Esophagus mucosa (tissue), 1 donor: ENCODE measurements around the gene APBA1. TPM values are rescaled to one million over a fixed set of nuclear protein-coding genes. Genes with fewer than 3 reads are reported as not detected.

ENCODE experiments used
- ATAC-seq: fragments of 200-7000 bp; cut with Tn5 transposase; one replicate; pipeline ENCODE4 v1.9.1; 2020
- total RNA-seq: library from RNA; stranded (reverse); gene quantifications from one replicate; pipeline ENCODE4 v1.2.4, GENCODE V29; 2023
- donor health status: DM: yes; HTN: yes; CAD: no.

Gene APBA1
- total RNA-seq, 1 donor from 2014 or later = 0.76 TPM

DNA sequence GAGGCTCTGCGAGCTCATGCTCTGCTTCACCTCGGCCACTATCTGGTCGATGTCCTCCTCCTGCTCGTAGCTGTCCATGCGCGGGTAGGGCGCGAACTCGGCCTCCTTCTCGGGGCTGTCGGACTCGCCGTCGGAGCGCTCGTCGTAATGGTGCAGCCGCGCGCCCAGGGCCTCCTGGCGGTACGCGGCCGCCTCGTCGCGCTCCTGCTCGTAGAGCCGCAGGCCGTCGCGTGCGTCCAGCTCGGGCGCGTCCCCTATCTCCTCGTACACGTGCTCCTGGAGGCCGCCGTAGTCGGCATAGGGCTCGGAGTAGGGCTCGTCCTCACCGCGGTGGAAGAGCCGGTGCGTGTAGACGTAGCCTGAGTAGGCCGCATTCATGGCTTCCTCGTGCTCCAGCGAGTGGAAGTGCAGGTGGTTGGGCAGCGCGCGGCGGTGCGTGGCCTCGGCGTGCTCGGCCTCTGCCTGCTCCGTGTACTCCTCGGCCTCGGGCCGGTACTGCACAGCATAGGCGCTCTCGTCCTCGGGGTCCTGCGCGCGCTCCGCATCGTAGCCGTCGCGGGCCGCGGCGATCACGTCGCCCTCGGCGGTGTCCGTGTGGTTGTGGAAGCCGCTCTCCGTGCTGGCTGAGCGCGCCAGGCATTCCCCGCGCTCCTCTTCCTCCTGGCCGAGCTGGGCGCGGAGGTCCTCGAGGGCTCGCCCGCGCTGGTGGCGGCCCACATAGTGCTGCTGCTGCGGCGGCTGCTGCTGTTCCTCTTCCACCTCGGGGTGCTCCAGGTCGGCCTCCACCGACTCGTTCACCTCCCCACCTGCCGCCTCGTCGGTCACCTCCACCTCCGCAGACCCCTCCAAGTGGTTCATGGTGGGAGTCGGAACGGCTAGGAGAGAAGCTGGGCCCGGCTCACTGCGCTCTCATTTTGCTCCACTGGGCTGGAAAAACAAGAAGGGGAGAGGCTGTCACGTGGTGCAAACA, 155.5 kb downstream of the APBA1 start:
- ATAC-seq = no peak

DNA sequence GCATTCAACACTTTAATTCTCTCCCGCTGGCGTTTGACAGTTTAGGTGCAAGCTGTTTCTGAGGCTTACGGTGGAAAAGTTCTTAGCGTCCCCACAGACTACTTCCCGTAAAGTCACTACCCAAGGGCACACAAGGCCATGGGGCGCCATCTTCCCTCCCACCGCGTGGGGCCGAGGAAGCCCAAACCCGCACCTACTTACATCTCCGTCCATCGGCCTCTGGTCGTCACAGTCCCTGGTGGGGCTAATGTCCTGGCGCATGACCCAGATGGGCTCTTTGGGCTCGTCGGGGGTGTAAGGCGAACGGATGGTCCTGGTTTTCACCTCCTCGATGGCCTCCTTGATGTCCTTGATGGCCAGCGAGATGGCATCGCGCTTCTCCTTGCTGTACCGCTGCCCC, 156.4 kb downstream of the APBA1 start:
- no peak for ATAC-seq

GRCh38 chr9:69513141-69513820, 158.9 kb downstream of the APBA1 start:
- no peak for ATAC-seq

- no peak for ATAC-seq
Observed at GRCh38 chr9:69504058-69504457, 168.1 kb downstream of the APBA1 start.

- no peak for ATAC-seq
Observed at GRCh38 chr9:69502671-69503301, 169.4 kb downstream of the APBA1 start.

DNA sequence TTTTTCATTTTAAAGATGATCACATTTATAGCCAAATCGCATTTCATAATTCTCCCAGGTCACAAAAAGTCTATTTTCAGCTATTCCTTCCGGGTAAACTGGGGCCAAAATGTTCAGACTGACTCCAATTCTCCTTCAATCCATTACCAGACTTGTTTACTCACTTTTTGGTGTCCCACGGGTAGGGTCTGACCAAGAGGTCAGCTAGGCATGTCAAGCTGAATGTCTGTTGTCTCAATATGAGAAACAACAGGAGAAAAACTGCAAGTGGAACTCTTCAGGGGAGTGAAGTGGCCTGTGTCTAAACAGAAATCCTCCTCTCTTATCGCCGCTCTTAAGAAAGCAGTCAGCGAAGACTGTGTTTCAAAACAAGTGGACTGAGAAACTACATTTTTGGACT, 171.3 kb downstream of the APBA1 start:
- ATAC-seq = no peak

- ATAC-seq = no peak
Observed at GRCh38 chr9:69499959-69500358, 172.2 kb downstream of the APBA1 start.

GRCh38 chr9:69499407-69499806, 172.8 kb downstream of the APBA1 start:
- ATAC-seq = no peak

DNA sequence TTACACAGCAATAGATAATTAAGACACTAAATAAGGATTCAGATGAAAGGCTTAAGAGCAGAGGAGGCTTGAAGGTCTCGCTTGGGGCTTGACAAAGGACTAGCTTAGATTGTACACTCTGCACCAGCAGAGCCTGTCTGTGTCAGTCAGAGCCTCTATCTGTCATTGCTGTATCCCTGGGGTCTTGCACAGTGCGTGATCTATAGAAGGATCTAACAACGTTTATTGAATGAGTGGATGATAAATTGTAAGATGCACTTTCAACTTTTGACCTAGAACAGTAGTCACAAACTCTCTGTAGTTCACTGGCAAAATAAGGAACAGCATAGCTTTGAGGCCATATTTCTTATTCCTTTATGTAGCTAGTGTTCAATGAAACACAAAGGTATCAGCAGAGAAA, 173.7 kb downstream of the APBA1 start:
- ATAC-seq = no peak

DNA sequence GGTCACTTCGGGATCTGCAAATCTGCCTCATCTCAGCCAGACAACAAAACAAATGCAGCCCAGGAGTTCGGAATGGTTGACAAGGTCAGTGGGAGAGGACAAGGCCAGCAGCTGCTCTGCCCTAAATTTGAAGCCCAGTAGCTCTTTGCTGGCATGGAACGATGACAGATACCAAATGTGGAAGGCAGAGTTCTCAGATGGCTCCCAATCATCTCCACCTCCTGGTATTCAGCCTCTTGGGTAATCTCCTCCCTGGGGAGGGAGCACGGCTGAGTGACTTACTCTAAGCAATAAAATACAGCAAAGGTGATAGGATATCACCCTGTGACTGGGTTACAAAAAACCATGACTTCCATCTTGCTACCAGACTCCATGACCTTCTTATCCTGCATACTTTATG, 174.4 kb downstream of the APBA1 start:
- no peak for ATAC-seq

- ATAC-seq = no peak
Observed at GRCh38 chr9:69496846-69497450, 175.2 kb downstream of the APBA1 start.

GRCh38 chr9:69495296-69495695, 176.9 kb downstream of the APBA1 start:
- ATAC-seq = no peak

DNA sequence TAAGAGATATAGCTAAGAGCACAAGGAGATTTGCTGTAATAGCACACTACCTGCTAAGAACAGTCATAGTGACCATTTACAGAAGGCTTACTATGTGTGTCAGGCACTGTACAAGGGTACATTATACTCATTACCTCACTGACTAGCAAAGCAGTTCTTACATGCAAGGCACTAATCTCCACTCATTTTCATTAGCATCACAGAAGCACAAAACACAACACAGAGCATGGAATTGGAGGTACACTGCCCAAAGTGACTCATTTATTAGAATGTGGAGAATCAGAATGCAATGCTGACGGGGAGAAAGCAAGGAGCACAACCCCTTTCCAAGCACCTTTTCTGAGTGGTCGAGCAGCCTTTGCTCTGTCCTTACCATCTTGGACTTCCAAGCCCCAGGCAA, 177.4 kb downstream of the APBA1 start:
- ATAC-seq = no peak

DNA sequence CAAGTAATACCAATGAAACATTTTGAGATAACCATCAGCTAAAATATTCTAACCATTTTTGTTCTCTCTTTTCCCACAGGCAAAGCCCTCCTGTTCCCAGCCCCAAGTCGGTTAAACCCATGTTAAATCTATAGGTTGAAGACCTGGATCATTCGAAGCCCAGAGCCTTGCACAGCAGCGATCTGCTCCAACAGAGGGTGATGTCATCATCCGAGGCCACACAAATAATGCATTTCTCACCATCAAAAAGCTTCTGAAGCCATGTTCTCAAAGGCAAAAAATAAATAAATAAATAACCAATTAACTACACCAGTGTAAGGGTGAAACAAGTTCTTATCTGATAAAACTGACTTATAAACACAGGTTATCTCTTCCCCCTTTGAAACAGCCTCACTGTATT, 178.0 kb downstream of the APBA1 start:
- ATAC-seq = no peak

GRCh38 chr9:69486498-69486897, 185.7 kb downstream of the APBA1 start:
- ATAC-seq = no peak

GRCh38 chr9:69485466-69485865, 186.7 kb downstream of the APBA1 start:
- peak; percentile 86 for ATAC-seq

- no peak for ATAC-seq
Observed at GRCh38 chr9:69483886-69484422, 188.2 kb downstream of the APBA1 start.

GRCh38 chr9:69476797-69477196, 195.4 kb downstream of the APBA1 start:
- no peak for ATAC-seq

GRCh38 chr9:69476016-69476415, 196.2 kb downstream of the APBA1 start:
- ATAC-seq = peak; percentile 48

GRCh38 chr9:69474821-69475220, 197.3 kb downstream of the APBA1 start:
- ATAC-seq = no peak

DNA sequence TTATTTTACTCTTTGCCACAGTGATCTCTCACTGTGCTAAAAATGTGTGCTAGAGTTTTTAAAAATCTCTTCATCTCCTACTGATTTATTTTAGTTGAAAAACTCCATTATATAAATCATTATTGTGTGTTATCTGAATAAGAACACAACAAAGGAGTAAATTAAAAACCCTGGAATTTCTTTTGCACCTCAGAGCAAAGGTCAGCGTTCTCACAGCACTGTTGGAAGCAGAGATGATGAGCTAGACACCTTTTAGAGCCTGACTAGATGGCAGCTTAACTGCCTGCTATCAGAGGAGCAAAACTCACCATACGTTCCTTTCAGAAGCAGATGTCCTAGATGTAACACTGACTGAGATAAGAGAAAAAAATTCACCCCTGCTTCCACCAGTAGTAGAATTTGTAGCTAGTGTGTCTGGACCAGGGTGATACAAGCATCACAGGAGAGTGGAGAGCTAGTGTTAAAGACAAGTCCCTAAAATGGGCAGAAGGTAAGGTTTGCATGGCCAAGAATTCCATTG, 200.0 kb downstream of the APBA1 start:
- no peak for ATAC-seq

DNA sequence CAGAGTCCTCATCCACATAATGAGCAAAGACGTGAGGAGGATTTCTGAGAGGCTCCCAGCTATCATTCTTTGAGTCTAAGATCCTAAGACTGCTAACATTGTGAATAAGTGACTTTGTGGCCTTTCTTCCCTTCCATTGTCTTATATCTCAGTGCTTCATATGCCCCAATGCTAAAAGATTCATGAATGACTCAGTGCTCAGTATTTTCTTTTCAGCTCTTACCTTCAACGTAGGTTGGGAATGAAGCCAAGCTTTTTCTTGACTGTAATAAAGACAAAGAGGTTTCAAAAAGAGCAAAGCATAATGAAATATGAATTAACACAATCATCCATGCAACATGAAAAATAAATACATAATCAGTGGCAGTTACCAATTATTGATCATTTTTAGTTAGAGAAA, 200.7 kb downstream of the APBA1 start:
- ATAC-seq = no peak
